ENCODE measurements around the gene POU2AF3.

POU2AF3 gene

DNA sequence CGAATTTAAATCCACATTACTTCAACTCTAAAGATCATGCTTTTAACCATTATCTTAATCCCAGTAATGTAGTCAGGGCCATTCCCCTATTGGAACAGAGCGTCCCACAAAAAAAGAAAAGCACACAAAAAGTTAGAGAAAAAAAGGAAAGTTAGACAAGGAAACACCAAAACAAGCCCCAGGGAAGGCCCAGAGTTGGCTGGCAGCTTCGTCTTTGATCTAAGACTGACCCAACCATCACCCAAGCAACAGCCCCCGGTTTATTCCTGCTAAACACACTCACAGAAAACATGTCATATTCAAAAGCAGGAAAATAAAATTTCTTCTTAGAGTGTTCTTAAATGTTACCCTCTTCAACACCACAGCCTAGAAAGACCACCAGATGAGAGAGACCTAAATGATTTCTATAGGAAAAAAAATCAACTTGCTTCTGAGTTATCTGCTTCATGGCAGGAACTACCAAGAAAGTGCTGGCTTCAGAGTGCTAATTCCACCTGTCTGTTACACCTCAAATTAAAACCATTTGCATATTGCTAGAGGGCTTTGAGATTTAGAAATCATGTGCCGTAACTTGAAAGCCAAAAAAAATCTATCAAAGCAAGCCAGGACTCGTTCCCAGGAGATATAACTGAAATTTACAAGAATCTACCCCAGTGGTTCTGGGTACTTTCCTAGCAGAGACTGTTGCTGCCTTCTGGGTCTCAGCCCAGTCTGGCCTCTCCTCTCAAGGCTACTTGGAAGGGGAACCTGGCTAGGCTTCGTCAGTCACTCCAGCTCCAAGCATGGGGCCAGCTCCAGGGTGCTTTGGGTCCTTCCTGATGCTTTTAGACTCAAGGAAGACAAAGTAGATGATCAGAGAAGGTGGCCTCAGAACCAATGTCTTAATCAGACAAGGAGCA is 31.2 kb downstream of the POU2AF3 start:
- DNase-seq = no peak

DNA sequence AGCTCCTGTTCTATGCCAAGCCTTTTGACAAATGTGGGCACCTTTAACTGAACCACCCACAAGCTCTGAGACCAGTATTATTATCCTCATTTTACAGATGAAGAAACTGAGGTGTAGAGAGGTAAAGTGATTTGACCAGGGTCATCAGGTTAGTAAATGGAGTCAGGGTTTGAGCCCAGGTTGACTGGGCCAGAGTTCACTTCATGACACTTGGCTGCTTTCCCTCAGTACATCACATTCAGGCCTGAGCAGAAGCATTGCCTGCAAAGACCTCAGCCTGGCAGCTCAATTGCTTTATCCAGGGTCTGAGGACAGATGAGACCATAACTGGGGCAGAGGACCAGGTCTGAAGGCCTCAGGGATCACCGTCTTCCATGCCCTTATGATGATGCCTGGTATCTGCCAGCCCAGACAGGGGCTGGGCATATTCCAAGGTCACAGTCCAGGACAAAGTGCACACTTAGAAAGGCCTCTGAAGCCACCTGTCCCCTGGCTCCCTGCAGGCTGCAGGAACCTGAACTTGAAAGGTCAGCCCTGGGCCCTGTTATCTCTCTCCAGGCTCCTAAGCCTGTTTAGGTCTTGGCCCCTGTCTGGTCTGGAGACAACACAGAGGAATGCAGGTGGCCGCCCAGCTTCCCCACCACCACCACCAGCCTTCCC is 32.0 kb downstream of the POU2AF3 start:
- no peak for DNase-seq

DNA sequence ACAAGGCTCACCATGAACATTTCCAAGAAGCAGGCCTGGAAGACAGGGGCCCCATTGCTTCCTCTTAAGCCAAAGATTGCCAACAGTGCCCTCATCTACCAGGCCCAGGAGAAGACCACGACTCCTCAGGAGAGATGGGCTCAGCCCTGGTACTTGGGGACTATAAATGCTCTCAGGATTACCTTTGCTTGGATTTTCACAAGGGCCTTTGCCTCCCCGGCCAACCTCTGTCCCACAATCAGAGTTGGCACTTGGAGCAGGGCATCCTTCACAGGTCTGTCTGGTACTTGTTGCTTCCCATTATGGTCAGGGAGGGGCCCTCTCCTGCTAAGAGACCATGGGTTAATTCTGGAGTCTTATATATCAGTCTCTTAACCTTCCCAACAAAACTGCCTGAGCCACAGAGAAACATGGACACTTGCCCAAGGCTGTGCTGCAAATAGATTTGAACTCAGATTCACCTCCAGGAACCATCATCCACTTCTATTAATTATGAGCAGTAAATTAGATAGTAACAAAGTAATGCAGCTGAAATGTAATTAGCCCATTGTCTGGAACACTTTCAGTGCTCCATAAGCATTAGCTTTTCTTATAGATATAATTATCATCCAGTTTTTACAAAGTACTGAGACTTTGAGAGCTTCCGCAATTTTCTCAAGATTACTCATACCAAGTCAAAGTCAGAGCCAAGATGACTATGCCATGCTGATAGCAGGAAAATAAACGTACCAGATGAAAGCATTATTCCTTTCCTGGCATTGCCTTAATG is 33.5 kb downstream of the POU2AF3 start:
- no peak for DNase-seq

DNA sequence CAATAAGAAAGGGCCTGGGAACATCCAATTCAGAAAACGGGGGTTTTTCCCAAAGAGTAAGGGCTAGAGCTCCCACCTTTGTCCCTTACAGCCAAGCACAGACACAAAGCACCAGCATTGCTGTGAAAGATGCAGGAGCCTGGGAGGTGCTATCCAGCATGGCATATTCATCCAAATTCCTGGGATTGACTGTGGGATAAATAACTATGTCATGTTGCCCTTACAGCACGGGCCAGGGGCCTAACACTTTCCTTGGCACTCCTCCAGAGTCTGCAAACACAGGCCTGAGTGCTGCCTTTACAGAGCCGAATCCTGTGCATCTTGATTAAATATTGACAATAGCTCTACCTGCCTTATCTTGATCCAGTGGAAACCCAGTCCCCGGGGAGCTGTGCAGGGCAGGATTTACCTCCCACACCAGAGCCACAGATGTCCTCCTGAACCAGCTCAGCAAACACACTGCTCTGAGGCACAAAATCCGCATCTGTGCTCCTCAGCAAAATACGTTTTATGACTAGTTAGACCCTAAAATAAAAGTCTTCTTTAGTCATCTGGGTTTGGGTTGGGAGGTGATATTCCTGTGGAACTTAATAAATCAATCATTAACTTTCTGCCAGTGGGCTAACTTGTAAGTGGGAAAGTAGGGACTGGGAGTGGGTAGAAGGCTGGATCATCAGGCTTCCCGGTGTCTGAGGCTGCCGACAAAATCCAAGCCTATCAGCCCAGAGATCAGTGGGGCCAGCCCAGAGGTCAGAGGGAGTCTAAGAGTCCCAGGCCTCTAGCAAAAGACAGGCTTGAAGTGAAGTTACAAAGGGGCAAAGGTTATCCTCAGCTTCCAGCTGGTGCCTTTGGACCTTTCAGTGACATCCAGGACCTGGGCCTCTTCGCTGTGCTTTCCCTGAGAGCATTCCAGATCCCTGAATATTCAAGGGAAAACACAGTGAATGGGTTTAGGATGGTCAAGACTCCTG is 36.5 kb downstream of the POU2AF3 start:
- no peak for DNase-seq

DNA sequence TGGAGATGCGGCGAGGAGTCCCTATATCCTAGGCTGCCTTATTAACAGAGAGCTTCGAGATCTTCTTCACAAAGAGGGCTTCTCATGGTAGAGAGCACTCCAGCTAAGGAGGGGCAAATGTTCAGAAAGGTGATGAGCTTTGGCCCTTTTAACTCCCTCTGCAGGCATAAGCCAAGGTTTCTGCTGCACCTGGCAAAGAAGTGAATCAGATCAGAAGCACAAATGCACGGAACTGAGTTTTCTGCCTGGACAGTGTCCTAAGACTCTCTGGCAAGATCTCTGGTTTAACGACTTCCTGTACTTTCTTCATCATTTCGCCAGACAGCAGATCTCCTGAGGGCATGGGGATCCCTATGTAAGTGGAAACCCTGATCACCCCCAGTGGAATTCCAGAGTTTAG is 37.2 kb downstream of the POU2AF3 start:
- no peak for DNase-seq

DNA sequence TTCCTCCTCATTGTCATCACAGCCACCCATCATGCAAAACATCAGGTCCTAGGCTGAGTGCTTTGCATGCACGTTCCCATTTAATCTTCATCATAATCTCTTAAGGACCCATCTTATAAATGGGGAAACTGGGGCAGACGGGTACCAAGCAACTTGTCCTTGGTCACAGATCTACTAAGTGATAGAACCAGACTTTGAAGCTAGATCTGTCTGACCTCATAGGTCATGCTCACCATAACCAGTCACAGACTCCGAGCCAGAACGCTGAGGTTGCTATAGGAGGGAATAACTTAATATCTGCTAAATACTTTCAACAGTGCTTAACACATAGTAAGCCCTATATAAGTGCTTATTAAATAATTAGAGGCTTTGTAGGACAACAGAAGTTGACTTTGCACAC is 37.7 kb downstream of the POU2AF3 start:
- DNase-seq = no peak

DNA sequence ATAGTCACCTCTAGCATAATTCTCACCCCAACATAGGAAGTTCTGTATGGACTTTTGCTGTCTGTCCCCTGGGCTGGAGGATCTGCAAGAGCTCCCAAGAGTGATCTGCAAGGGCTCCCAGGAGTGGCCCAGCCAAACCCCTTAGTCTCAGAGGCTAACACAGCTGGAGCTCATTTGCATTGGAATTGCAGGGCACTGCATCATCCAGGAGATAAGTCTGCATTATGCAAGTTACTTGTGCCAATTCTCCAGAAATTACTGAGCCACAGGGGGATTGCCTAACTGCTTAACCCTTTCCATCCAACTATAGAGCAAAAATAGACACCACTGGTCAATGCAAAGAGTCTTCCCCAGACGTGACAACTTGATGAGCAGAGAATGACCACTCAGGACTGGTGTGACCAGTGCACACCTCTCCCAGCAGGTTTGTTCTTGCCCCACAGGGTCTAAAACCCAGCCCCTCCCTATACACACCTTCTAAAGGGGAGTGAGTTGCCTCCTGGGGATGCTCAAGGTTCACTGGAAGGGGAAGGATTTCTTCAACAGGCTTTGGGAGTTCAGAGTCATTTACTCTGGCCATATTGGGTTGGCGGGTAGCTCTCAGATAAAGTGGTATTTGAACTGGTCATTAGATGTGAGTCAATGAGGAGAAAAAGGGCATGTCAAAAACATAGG is 38.4 kb downstream of the POU2AF3 start:
- no peak for DNase-seq

DNA sequence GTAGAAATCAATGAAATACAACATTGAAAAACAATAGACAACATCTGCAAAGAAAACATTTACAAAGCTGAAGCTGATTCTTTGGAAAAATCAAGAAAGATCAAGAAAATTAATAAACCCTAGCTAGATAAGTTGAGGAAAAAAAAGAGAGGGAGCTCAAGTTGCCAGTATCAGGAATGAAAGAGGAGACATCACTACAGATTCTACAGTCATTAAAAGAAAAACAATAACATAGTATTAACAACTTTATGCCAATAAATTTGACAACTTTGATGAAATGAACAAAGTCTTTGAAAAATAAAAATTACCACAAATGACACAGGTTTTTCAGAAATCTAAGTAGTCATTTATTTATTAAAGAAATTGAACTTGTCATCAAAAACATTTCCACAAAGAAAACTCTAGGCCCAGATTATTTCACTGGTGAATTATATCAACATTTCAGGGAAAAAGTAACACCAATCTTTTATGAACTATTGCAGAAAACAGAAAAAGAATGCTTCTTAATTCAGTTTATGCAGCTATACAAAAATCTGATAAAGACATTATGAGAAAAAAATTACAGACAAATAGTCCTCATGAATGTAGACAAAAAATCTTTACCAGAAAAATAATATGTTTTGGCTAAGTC is 41.5 kb downstream of the POU2AF3 start:
- no peak for DNase-seq

DNA sequence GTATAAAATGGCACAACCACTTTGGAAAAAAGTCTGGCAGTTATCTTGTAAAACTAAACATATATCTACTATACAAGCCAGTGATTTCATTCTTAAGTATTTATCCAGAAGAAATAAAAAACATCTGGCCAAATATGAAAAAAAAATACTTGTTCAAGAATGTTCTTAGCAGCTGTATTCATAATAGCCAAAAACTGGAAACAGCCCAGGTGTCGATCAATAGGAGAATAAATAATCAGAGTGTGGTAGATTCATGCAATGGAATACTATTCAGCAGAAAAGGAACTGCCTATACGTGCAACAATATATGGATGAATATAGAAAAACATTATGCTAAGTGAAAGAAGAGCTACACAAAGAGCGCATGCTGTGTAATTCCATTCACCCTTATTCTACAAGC is 44.0 kb downstream of the POU2AF3 start:
- no peak for DNase-seq

DNA sequence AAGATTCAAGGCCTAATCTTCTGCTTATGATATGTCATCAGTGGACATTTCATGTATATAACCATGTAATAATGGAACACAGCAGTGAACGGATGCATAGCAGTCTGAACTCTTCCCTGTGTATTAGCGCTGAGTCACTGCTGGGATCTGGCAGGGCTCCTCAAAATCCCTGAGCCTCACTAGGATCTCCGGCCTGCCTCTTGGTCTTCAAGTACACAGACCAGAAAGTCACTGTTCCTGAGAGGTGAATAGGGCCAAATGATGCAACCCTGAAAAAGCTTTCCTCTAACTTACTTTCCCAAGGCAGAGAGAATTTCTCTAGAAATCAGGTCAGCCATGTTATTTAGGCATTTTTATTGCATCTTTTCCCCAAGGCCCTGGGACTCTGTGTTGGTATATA is 45.7 kb downstream of the POU2AF3 start:
- no peak for DNase-seq

DNA sequence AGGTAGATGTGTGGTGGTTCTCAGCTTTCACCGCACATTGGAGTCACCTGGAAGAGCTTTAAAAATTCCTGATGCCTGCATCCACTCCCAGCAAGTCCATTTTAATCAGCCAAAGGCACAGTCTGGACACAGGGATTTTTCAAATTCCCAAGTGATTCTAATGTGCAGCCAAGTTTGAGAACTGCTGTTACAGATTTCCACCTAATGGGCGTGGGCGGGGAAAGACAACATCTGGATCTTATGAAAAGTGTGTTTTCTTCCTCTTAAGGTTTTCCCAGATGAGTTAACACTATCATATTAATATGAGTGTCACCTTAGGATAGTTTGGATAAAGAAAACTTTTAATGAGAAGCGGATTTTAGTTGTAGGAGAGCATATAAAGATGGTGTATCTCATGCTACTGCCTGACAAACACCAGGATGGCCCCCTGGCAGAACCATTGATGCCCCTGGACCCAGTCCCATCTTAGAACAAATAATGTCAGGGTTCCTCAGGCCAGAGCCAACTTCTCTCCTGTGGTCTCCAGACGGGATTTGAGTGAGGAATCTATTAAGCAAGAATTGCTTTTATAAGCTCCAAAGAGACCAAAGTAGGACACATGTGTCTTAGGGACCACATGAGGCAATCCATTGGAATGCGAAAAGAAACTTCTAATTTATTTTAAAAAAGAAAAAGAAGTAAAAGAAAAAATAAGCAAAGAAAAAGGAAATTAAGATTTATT is 48.8 kb downstream of the POU2AF3 start:
- DNase-seq = no peak

DNA sequence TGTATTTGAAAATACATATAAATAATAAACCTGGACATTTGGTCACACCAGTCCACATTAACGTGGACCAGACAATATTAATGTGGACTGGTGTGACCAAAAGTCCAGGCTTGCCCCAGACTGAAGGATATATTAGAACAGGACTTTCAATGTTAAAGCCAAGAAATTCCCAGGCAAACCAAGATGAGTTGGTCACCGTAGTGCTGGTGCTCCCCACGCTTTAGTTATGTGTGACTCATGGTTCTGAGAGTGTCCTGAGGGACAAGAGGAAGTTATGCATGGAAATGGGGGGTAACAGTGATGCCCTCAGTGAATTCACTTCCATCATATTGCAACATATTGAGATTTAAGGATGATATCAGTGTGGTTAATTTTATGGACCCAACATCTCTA is 49.4 kb downstream of the POU2AF3 start:
- no peak for DNase-seq

DNA sequence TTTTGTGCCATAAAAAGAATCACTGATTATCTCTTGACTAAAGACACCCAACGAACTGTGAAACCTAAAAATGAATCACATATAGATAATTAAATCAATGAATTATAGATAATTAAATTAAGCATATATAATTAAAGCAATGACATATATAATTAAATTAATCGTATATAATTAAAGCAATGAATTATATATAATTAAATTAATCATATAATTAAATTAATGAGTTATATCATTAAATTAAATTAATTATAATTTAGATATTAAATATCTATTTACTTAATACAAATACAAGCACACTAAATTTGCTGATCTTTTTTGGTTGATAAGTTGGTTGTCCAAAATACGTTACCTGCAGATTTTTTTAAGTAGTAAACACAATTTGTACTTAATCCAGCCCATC is 49.8 kb downstream of the POU2AF3 start:
- DNase-seq = no peak

DNA sequence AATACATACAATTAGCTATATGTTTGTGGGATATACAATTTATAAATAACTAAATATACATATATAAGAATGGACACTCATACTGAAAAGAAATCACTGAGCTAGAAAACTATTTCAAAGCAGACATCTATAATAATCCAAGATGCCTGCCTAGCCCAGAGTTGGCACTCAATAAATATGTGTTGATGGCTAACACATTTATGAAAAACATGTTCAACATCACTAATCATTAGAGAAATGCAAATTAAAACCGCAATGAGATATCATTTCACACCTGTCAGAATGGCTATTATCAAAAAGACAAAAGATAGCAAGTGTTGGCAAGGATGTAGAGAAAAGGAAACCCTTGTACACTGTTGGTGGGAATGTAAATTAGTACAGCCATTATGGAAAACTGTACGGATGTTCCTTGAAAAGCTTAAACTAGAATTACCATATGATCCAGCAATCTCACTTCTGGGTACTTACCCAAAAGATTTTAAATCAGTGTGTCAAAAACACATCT is 50.9 kb downstream of the POU2AF3 start:
- no peak for DNase-seq

DNA sequence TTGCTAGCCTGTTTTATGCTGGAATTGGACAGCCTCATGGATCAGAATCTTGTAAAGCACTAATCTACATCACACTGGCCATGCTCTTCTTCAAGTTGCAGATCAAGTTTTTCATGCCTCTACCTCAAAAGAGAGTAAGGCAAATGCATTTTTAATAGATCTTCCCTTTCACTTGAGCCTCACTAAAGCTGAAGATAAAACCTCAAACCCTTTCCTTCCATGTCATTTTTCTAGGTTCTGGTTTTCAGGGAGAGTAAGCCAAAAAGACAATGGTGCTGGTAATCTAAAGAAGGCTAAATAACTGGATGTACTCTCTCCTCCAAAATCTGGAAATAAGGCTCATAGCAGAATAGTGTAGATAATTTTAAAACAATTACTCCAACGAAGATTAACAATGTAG is 52.5 kb downstream of the POU2AF3 start:
- no peak for DNase-seq

DNA sequence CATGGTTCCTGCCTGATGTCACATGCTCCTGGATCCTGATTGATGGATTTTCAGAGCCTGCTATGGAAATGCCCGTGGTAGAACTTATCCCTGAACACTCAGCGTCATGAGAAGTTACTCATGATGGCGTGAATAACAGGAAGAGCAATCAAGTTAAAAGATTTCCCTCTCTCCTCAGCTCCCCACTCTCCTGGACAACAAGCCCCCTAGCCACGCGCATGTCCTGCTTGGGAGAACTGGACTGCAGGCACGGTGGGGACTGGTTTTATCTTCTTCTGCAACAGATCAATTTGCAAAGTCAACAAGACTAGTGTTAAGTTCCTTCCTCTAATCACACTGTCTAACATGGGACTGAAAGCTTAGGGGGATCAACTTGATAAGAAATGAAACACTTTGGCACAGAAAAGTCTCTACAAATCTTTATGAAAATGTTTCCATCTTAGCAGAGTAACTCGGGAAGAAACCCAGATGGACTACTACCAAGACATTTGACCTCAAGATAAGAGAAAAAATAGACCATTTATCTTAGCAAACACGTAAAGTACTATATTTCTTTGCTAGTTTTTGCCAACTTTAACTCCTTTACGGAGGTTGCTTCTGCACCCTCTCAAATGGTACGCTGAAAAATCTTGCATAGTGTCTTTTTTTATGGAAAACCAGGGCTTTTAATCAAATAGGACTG is 53.2 kb downstream of the POU2AF3 start:
- DNase-seq = no peak

DNA sequence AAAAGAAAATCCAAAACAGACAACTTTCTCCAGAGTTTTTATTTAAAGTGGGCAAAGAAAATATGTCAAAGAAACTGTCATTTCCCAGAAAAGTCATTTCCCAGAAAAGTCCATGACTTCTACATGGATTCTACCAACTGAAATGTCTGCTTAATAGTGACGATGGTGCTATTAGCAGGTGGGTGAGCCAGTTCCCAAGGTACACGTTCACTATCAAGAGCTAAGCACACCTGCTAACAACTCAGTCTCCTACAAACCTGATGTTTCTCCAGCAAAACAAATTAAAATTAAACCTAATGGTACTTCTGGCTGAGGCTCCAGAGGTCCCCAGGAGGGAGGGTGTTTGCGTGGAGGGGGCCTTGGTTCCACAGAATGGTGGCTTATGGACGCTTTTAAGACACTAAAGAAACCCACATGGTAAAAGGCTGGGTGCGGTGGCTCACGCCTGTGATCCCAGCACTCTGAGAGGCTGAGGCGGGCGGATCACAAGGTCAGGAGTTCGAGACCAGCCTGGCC is 53.9 kb downstream of the POU2AF3 start:
- no peak for DNase-seq

DNA sequence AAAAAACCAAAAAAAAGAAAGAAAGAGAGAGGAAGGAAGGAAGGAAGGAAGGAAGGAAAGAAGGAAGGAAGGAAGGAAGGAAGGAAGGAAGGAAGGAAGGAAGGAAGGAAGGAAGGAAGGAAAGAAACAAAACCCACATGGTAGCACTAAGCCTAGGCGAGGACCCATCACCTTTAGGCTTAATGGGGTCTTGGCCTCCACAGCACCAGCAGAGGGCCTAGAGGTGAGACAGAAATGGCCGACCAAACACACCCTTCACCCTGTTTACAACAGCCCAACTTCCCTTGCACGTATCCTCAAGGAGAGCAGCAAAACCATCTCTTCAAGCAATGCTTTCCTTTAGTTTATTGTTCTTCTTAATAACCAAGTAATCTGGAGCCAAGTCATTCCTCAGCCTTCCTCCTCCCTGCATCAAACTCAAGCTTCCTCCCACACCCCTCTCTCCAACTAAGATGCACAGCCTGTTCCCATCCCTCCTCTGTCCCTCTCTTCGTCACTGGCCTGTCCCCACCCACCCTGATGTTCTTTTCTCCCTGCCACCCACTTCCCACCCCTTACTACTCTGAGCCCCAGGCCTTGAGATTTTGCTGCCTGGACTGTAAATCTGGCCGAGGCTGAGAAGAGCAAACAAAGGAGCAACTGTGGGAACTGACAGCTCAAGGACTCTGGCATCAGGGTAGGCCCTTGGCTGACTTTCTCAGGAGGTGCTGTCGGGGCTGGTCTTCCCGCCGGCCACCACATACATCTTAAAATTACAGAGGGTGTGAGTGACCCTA is 54.8 kb downstream of the POU2AF3 start:
- no peak for DNase-seq

Data from hematopoietic multipotent progenitor cell treated with erythropoietin and hydrocortisone succinate and interleukin-3 and kit ligand, for 4 days (in vitro differentiated cells).